A549 (cell line): ENCODE measurements around the gene MEIS1.

Experiments
- FOSL2 ChIP-seq, 2 experiments: fragments of 450-650 bp in 1 of 2; fragments of >200 bp in 1 of 2; sonication (Bioruptor Twin) in 1 of 2; formaldehyde crosslinking; IDR thresholded peaks; 2 replicates each; pipeline versions ENCODE4 v1.5.0 to v1.6.1; 2016 to 2020; ENCODE audit warnings: mild to moderate bottlenecking in 1 of 2, moderate library complexity in 1 of 2
- HDAC2 ChIP-seq: fragments of 200-600 bp; sonication (generic); IDR thresholded peaks from 2 replicates; pipeline ENCODE4 v1.6.1; 2016
- JUN ChIP-seq, 2 experiments: fragments of >200 bp; sonication (Bioruptor Twin); formaldehyde crosslinking; IDR thresholded peaks; 2 replicates in 1 of 2; 3 replicates in 1 of 2; pipeline ENCODE4 v1.6.1; 2016 to 2017
- KDM1A ChIP-seq: fragments of 200-600 bp; sonication (generic); IDR thresholded peaks from 2 replicates; pipeline ENCODE4 v1.6.1; 2016; ENCODE audit warnings: low read depth, mild to moderate bottlenecking
- MYC ChIP-seq: IDR thresholded peaks from 2 replicates; pipeline ENCODE4 v1.6.1; 2012; ENCODE audit warnings: mild to moderate bottlenecking, inconsistent platforms, low read length, improper control_type of control experiment, borderline replicate concordance
- POLR2A ChIP-seq: IDR thresholded peaks from 2 replicates; pipeline ENCODE4 v1.6.1; 2012; ENCODE audit warnings: mild to moderate bottlenecking, low read length
- RFX5 ChIP-seq: fragments of 450-650 bp; IDR thresholded peaks from 2 replicates; pipeline ENCODE4 v1.7.1; 2014; ENCODE audit warnings: antibody characterized with exemption, mild to moderate bottlenecking, moderate library complexity
- ZSCAN20 ChIP-seq: fragments of 250-450 bp; sonication (Bioruptor Pico); IDR thresholded peaks from 2 replicates; pipeline ENCODE4 v1.8.0; 2022; ENCODE audit warnings: mild to moderate bottlenecking, moderate library complexity
- TF ChIP-seq, protein P1 (sequence below): fragments of 200-600 bp; sonication (generic); IDR thresholded peaks from 2 replicates; pipeline ENCODE4 v1.6.1; 2016; ENCODE audit warnings: antibody characterized with exemption, mild to moderate bottlenecking, moderate library complexity
- TF ChIP-seq, protein P2 (sequence below): fragments of >200 bp; sonication (Bioruptor Twin); formaldehyde crosslinking; IDR thresholded peaks from 3 replicates; pipeline ENCODE4 v1.5.1; 2016
- TF ChIP-seq, protein P3 (sequence below): IDR thresholded peaks from 2 replicates; pipeline ENCODE4 v1.6.1; 2012

DNA sequence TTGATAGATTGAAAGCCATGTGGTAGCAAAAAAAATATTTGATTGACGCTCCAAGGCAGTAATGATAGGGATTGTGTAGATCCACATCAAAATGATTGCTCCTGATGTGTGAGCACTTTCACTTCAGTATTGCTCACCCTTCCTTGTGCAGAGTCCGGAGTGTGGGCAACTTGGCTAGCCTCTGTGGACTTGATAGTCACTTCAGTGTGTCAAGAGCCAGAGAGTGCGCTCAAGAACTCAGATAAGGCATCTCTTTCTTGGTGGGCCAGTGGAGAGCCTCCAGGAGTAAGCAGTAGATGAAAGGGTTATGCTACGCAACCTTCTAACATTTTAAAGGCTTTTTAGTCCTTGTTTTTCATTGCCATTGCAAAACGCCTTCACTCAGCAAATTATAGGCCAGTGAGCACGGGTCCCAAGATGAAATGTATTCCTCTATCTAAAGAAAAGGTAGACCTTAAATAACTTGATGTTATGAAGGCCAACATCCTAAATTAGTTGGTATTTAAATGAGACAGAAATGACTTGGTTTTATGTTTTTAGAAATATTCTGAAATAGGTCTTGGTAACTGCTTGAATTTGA, 84.4 kb downstream of the MEIS1 start:
- TF ChIP-seq, protein P1, sequence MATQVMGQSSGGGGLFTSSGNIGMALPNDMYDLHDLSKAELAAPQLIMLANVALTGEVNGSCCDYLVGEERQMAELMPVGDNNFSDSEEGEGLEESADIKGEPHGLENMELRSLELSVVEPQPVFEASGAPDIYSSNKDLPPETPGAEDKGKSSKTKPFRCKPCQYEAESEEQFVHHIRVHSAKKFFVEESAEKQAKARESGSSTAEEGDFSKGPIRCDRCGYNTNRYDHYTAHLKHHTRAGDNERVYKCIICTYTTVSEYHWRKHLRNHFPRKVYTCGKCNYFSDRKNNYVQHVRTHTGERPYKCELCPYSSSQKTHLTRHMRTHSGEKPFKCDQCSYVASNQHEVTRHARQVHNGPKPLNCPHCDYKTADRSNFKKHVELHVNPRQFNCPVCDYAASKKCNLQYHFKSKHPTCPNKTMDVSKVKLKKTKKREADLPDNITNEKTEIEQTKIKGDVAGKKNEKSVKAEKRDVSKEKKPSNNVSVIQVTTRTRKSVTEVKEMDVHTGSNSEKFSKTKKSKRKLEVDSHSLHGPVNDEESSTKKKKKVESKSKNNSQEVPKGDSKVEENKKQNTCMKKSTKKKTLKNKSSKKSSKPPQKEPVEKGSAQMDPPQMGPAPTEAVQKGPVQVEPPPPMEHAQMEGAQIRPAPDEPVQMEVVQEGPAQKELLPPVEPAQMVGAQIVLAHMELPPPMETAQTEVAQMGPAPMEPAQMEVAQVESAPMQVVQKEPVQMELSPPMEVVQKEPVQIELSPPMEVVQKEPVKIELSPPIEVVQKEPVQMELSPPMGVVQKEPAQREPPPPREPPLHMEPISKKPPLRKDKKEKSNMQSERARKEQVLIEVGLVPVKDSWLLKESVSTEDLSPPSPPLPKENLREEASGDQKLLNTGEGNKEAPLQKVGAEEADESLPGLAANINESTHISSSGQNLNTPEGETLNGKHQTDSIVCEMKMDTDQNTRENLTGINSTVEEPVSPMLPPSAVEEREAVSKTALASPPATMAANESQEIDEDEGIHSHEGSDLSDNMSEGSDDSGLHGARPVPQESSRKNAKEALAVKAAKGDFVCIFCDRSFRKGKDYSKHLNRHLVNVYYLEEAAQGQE: no peak
- TF ChIP-seq, protein P2, sequence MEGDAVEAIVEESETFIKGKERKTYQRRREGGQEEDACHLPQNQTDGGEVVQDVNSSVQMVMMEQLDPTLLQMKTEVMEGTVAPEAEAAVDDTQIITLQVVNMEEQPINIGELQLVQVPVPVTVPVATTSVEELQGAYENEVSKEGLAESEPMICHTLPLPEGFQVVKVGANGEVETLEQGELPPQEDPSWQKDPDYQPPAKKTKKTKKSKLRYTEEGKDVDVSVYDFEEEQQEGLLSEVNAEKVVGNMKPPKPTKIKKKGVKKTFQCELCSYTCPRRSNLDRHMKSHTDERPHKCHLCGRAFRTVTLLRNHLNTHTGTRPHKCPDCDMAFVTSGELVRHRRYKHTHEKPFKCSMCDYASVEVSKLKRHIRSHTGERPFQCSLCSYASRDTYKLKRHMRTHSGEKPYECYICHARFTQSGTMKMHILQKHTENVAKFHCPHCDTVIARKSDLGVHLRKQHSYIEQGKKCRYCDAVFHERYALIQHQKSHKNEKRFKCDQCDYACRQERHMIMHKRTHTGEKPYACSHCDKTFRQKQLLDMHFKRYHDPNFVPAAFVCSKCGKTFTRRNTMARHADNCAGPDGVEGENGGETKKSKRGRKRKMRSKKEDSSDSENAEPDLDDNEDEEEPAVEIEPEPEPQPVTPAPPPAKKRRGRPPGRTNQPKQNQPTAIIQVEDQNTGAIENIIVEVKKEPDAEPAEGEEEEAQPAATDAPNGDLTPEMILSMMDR: no peak
- no peak for TF ChIP-seq POLR2A
- TF ChIP-seq MYC: no peak
- TF ChIP-seq RFX5: no peak
- TF ChIP-seq ZSCAN20 (CRISPR knock-in tag): no peak
- no peak for TF ChIP-seq JUN (IDR thresholded peaks at IDR 0.05)
- TF ChIP-seq KDM1A: no peak
- TF ChIP-seq, protein P3, sequence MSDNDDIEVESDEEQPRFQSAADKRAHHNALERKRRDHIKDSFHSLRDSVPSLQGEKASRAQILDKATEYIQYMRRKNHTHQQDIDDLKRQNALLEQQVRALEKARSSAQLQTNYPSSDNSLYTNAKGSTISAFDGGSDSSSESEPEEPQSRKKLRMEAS: no peak
- no peak for TF ChIP-seq FOSL2 (IDR thresholded peaks at IDR 0.05)
- TF ChIP-seq FOSL2 (CRISPR knock-in tag; IDR thresholded peaks at IDR 0.05): no peak
- no peak for TF ChIP-seq HDAC2
